ENCODE measurements around the gene ADAM19.
"Not testable (repeated sequence)": the region's sequence is repeated elsewhere in the genome, so short reads cannot be mapped to it uniquely, and the experiment has no call there.

The ADAM19 gene

DNA sequence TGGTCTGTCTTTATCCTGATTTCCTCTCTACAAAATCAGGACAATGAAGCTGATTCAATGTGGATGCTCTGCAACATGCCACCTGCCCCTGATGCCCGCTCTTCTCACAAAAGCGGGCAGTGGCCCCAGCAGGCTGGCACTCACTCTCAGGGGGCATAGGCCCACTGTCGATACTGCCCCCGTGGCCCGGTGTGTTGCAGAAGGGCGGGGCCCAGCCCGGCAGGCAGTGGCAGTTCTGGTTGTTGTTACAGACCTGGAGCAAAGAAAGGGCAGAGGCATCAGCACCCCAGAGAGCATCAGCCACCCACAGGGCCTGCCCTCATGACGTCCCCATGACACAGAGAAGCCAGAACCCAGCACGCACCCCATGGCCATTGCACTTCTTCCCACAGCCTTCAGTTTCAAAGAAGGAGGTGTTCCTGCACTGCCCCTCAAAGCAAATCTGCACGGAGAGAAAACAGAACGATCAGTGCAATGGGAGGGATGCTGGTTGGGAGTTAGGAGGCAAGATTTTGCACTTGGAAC lies 84.0 kb downstream of the ADAM19 start:
- no peak for DNase-seq (ENCODE audit: low read depth in 1 of 2, low spot score in 1 of 2)

DNA sequence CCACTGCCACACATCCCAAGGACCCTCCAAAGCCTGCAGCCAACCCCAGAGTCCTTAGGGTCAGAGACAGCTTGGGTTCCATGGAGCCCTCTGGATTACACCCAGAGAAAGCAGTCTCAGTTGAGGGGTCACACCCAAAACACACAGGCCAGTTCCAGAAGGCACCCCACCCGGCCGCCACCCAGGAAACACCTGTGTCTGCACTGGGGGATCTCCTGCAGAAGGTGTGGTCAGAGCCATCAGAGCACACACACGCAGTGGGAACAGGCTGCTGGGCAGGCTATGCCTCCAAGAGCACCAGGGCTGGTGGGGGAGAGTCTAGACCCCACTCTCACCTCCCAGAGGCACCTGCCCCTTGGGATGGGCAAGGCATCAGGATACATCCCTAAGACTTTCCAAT lies 88.2 kb downstream of the ADAM19 start:
- no peak for DNase-seq (ENCODE audit: low read depth in 1 of 2, low spot score in 1 of 2)

DNA sequence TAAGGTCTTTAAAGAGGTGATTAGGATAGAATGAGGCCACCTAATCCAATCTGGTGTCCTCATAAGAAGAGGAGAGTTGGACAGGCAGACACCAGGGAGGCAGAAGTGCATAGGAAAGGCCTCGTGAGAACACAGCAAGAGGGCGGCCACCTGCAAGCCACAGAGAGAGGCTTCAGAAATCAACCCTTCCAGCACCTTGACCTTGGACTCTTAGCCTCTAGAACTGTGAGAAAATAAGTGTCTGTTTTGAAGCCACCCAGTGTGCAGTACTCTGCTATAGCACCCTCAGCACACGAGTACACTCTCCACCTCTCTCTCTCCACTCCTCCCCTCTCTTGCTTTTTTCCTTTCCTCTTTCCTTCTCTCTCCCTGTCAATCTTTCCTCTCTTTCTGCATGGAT lies 88.7 kb downstream of the ADAM19 start:
- DNase-seq (ENCODE audit: low read depth in 1 of 2, low spot score in 1 of 2) = no peak

DNA sequence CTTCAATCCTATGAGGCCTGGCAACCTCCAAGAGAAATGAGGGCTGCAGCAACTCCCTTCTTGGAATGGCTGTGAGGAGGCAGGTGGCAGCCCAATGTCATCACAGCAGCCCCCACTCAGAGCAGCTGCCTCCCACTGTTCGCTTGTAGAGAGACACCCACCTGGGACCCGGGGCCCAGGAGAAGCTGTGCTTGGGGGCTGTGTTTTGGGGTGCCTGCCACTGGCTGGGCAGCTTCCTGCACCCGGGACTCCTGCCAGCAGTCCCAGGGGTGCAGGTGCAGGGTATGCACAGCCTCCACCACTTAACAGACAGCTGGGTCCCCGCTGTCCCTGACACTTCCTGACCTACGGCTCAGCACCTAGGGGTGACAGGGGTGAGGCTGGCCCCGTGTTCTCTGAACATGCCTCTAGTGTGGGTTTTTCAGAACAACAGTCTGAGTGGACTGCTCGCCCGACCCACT lies 89.3 kb downstream of the ADAM19 start:
- DNase-seq (ENCODE audit: low read depth in 1 of 2, low spot score in 1 of 2) = no peak

DNA sequence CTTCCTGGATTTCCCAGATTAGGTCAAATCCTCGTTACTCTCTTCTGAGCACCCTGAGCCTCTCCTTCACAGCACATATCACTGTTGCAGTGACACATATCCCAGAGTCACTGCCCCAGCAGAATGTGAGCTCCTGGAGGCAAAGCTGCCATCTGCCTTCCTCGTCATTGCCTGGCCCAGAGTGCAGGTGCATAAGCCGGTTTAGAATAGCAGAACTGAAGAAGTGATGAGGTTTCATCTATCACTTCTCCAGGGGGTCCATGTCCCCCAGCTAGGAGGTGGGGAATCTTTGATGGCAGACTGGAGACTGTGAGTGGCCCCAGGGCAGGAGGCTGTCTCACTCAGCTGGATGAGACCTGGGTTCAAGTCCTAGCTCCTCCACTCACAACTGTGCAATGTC lies 89.8 kb downstream of the ADAM19 start:
- no peak for DNase-seq (ENCODE audit: low read depth in 1 of 2, low spot score in 1 of 2)

DNA sequence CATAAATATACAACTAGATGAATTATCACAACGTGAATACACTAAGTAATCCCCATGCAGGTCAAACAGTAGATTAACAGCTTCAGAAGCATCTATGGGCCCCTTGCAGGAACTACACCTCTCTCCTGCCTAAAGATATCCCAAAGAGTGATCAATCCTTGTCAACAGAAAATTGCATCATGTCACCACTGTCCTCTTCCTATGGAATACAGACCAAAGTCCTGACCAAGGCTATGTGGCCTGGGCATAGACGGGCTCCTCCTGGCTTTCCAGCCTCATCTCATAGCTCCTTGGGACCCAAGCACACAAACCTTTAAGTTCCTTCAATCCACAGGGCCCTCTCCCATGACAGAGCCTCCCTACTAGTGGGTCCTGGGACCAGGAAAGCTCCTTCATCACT lies 90.2 kb downstream of the ADAM19 start:
- DNase-seq (ENCODE audit: low read depth in 1 of 2, low spot score in 1 of 2) = no peak

DNA sequence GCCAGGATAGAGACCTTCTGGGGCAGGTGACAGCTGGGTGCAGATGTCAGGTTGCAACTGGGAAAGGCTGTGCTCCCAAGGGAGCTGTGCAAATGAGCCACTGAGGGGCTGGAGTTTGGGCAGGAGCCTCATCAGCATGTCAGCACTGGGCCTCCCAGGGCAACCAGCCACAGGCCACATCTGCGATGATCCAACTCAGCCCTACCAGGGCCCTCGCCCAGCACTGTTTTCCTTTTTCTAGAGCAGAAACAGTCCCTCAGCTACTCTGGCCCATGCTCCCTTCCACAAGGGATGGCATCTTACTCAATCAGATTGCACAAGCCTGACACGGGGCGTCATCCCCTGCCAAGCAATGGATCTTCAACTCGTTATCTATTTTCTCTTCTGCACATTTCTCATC lies 90.8 kb downstream of the ADAM19 start:
- DNase-seq (ENCODE audit: low read depth in 1 of 2, low spot score in 1 of 2) = no peak

DNA sequence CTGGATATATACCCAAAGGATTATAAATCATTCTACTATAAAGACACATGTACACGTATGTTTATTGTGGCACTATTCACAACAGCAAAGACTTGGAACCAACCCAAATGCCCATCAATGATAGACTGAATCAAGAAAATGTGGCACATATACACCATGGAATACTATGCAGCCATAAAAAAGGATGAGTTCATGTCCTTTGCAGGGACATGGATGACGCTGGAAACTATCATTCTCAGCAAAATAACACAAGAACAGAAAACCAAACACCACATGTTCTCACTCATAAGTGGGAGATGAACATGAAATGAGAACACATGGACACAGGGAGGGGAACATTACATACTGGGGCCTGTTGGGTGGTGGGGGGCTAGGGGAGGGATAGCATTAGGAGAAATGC lies 92.9 kb downstream of the ADAM19 start:
- DNase-seq (ENCODE audit: low read depth in 1 of 2, low spot score in 1 of 2) = not testable (repeated sequence)

DNA sequence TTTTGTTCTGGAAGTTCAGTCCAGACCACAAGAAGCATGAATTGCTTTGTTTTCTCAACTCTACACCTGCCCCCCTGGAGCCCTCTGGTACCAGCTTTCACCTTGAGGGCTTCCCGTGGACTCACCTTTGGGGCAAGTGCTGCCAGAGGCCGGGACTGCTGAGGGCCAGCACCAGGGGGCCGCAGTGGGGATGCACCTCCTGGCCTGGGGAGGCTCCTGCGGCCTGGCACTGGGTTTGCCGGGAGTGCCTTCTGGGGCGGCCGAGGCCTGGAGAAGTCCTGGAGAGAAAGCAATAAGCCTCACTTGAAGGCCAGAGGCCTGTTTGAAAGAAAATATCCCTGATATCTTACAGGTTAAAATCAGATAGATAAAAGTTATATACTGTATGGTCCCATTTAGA lies 93.9 kb downstream of the ADAM19 start:
- no peak for DNase-seq (ENCODE audit: low read depth in 1 of 2, low spot score in 1 of 2)

DNA sequence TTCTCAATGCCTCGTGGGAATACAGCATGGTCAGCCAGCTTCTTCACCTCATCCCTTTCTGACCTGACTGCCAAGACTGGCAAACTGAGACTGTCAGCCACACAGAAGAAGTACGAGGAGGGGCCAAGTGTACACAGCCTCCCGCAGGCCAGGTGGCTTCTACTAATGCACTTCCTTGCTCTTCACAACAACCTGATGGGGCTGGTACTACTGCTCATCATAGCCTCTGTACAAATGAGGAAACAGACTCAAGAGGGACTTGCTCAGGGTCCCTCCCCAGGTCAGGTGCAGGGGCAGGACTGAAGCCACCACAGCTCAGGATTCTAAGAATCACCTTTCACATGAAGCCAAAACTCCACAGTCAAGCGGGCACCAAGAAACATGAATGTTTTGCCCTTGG lies 94.3 kb downstream of the ADAM19 start:
- no peak for DNase-seq (ENCODE audit: low read depth in 1 of 2, low spot score in 1 of 2)

DNA sequence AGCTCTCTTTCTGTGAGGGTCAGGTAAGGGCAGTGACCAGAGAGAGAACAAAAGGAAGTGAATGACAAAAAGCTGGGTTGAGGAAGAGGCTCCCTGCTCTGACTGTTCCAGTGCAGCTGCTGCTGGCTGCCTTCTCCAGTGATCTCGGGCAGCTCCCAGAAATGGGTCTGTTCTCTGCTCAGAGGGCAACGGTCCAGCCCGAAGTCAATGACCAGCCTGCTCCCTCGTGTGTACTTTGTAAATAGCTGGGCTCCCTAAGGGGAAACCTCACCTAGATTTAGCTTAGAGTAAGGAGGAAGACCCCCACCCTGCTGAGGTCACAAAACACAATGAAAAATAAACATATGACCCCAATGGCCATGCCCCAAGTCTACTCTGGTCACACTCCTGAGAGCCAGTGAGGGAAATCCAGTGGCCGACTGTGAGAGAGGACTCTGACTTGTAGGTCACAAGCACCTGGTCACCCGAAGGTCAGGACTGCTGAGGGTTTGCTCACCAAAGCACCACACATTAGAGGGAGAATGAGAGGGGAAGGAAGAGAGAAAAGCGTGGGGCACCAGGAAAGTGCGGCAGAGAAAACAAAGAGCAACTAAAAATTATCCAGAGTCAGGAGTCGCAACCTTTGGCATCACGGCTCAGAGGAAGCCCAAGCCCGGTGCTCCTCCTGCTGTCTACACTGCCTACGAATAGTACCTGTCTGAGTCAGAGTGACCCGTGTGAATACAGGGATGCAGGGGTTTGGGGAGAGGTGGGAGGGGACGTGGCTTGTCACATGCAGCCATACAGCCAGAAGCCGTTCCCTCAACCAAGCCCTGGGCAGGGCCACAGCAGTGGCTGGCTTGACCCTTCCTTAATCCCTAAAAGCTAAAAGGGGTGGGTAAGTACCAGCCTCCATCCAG lies 95.7 kb downstream of the ADAM19 start:
- no peak for DNase-seq (ENCODE audit: low read depth in 1 of 2, low spot score in 1 of 2)

DNA sequence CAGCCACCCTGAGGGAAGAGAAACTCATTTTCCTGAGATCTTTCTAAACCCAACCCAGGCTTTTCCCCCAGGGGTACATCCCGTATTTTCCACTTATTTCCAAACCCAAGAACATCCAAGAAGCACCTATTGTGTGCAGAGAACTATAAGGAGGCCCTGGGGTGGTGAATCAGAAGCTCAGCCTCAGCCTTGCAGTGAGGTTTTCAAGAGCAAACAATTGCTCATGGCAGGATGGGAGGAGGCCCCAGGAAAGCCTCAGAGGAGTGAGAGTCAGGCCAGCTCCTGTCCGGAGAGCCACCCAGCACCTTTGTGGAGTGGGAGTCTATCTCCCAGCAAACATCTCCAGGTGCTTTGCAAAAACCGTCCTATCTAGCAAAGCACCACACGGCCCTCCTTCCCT lies 96.4 kb downstream of the ADAM19 start:
- no peak for DNase-seq (ENCODE audit: low read depth in 1 of 2, low spot score in 1 of 2)

DNA sequence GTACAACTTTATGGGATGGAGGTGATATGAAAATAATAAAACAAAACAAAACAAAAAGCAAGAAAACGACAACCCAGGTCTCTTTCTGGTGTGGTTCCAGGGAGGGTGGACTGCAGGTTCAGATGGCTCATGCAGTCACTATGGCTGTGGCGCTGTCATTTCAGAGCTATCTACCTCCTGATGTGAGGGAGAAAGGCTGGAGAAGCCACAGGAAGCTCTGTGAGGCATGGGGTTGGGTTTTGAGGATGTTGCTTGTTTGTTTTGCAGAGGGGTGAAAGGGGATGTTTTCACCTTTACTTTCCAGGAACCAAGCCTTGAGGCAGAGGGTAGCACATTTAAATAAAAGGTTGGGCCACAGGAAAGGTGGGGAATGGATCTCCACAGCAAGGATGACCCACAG lies 96.8 kb downstream of the ADAM19 start:
- no peak for DNase-seq (ENCODE audit: low read depth in 1 of 2, low spot score in 1 of 2)

DNA sequence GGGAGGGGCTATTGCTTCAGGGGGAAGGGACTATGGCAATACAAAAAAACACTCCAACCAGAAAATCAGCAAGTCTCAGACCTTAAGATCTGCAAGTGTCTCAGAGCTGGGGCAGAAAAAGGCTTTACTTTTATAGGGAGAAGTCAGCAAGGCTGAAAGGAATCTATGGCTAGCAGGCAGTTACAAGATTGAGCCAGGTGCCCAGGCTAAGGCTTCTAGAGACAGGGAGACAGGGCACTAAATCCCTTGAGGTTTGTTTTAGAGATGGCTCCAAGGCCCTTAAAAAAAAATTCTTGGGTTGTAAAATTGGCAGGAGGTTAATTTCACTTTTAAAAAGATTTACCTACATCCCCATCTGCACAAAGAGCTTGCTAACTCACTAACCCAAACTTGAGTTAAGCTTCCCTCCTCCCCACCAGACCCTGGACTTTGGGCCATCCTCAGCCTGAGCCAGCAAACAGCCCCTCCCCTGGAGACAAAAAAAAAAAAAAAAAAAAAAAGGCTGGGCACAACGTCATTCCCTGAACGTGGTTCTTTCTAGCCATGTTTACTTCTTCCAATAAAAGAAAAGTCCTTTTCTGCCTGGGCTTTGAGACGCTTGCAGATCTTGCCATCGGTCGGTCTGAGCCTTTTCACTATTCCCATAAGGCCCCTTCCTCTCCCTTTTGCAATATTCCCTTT lies 97.6 kb downstream of the ADAM19 start:
- no peak for DNase-seq (ENCODE audit: low read depth in 1 of 2, low spot score in 1 of 2)

DNA sequence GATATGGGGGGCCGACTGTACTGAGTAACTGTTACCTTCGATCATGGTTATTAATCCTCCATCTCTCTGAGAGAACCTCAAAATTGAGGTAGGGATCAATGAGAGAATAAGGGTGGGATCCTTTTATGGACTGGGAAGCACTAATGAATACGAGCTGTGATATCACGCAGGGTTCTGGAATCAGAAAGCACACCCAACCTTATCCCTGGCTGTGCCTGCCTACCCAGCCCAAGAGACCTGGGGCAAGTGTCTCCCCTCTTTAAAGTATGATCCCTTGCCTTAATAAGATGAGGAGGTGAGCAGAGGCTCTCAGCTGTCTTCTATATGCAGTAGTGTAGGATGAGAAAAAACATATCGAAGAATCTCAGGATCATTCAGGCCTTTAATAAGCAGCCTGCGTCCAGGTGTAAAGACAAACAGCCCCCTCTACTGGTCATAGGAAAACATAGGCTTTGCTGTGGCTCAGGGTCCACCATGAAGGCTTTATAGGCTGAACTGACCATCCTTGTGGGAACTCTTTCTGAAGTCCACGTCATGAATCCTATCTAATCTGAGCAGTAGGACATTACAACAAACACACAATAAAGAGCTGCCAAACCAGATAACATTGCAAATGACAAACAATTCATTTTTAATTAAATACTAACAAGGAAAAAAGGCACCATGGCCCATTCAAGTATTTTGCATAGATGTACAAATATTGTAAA lies 98.7 kb downstream of the ADAM19 start:
- no peak for DNase-seq (ENCODE audit: low read depth in 1 of 2, low spot score in 1 of 2)

DNA sequence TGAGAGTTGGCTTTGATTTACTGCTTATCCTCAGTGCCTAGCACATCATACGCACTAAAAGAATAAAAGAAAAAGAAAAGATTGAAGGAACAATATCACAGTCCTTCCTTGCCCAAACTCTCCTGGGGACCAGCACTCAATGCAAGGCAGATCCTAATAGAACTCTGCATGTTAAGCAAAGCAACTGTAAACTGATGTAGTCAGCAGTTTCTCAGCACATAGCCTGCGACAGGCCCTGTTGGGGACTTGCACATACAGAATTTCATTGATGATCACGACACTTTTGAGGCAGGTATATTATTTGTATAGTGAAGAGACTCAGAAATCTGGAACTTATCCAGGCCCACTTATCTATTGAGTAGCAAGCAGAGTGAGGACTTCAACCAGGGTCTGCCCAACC lies 100.1 kb downstream of the ADAM19 start:
- DNase-seq (ENCODE audit: low read depth in 1 of 2, low spot score in 1 of 2) = no peak

DNA sequence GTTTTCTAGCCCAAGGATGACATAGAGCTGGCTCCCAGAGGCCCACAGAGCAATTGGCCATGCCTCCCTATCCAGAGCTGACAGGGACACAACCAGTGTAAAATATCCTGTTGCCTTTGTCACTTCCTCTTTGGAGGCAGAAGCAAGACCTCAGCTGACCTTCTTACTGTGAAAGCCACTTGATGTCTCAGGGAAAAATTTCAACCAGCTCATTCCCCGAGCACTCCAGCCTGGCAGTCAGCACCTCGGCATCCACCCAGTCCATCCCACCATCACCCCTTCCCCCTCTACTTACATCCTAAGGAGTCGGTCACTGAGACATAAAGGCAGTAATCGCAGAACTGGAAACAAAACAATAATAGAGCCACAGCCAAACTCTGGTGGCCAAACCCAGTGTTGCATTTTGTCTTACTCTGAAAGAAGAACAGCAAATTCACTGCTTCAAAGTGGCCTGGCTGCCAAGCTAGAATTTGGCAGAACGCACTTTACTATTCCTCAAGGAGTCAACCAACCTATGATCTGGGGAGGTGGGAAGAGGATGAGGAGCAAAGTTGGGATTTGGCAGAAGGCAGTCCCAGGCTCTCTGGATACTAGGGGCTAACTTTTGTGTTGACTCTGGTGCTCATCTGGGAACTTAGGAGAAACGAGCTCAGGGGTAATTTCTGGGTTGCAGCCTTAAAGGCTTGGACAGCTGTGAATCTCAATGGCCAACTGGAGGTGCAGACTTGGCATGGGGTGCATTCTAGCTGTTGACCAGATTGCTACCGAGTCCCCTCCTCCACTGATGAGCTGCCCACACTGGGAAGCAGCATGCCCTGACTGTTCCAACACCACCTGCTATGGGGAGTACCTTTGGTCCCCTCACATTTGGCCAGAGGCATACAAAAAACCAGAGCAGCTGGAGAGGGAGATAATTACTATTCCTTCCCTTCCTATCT lies 101.9 kb downstream of the ADAM19 start:
- DNase-seq (ENCODE audit: low read depth in 1 of 2, low spot score in 1 of 2) = no peak

DNA sequence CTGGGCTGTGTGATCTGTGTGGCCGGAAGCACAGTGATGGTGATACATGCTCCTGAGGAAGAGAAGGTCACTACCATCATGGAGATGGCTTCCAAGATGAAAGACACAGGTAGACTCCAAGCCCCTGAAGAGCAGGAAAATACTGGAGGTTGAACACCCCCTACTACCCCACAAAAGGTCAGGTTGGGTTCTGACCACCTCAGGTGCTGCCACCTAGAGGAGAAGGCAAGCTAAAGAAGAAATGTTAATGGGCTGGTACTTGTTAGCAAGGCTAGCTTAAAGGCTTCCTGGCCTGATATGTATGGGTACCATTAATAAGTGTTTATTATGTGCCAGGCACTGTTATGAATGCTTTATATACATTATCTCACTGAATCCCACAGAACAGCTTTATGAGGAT lies 103.9 kb downstream of the ADAM19 start:
- DNase-seq (ENCODE audit: low read depth in 1 of 2, low spot score in 1 of 2) = no peak

DNA sequence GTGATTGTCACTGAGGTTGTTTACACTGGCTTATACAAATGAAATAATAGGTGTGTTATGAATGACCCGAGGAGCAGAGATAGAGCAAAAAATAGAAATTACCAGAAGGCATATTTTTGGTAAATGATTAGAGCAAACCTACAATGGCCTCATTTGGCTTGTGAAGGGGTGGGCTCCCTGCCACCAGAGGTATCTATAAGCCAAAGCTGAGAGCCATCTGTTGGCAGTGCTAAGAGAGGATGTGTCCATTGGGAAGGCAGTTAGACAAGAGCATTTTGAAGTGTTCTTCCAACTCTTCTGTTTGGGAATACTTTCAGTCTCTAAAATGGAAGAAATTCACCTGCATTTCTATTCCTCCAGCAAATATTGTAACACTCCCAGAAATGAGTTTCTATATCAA lies 104.9 kb downstream of the ADAM19 start:
- DNase-seq (ENCODE audit: low read depth in 1 of 2, low spot score in 1 of 2) = no peak

DNA sequence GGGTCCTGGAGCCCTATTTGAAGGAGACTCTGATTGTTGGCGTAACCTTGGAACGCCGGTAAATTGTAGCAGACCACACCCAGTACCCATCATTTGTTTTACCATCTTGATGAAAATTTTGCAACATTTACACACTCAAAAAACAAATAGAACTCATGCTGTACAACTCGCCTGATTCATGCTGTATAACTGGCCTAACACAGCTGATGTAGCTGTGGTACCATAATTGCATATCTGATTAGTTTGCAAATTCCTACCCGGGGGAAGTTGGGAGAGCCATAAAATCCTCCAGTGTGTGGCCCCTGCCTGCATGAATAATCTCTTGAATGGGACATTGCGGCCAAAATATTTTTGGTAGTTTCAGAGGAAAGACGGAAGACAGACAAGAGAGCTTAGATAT lies 105.9 kb downstream of the ADAM19 start:
- no peak for DNase-seq (ENCODE audit: low read depth in 1 of 2, low spot score in 1 of 2)

DNA sequence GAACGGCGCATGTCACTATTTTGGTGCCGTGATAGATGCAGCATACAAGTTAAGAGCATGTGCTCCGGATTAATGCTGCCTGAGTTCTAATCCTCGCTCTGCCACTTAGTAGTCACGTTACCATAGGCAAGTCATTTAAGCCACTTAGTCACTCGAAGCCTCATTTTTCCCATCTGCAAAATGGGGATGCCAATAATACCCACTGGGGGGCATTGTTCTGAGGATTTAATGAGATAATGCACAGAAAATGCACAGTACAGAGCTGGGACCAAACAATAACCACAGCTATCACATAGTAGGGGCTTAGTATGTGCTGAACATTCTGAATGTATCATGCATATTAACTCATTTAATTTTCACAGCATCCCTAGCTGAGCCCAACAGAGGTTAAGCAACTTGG lies 106.5 kb downstream of the ADAM19 start:
- no peak for DNase-seq (ENCODE audit: low read depth in 1 of 2, low spot score in 1 of 2)
